Activated CD8-positive, alpha-beta memory T cell treated with anti-CD3 and anti-CD28 coated beads for 24 hours (primary cell): Measurements from ENCODE around the gene LDLRAD2.

ENCODE experiments used
- DNase-seq: peaks from one replicate; pipeline ENCODE4 v3.0.0-alpha.2; 2020

The LDLRAD2 gene

DNA sequence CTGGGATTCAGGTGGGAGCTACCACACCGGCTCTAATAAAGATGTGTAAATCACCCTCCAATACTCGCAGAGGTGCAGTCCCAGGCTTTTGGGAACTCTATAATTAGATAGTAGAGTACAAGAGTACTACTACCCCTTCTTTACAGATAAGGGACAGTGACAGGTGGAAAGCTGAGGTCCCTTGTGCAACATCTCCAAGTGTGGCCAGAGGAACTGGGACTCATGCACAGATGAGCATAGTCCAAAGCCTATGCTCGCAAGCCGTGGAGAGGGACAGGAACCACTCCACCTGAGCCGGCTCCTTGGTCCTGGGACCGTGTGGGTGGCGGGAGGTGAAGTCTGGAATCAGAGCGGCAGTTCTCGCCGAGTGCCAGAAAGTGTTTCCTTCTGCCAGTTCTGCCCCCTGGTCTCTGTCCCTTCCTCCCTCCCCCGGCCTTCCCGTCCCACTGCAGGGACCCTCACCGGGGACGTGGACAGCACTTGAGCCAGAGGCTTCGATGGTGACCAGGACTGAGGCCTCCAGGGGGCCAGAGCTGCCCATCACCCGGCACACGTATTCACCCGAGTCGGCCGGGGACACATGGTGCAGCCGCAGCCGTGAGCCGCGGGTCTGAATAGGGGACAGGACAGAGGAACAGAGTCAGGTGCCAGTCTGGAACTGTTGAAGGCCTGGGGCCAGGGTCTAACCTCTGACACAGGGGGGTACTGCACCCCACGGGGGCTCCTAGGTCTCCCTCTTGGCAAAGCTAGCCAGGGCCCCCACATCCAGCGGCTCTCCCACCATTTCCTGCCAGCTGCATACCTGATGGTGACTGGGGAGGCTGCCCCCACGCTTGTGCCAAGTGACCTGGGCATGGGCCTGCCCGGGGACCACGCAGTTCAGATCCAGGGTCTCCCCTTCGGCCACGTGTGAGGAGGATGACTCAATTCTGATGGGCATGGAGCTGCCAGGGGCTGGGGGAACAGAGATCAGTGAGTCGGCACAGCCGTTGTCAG is 33.9 kb downstream of the LDLRAD2 start:
- DNase-seq, result no peak

- no peak for DNase-seq
These were observed 35.4 kb downstream of the LDLRAD2 start for GRCh38 chr1:21847223-21848205.

DNA sequence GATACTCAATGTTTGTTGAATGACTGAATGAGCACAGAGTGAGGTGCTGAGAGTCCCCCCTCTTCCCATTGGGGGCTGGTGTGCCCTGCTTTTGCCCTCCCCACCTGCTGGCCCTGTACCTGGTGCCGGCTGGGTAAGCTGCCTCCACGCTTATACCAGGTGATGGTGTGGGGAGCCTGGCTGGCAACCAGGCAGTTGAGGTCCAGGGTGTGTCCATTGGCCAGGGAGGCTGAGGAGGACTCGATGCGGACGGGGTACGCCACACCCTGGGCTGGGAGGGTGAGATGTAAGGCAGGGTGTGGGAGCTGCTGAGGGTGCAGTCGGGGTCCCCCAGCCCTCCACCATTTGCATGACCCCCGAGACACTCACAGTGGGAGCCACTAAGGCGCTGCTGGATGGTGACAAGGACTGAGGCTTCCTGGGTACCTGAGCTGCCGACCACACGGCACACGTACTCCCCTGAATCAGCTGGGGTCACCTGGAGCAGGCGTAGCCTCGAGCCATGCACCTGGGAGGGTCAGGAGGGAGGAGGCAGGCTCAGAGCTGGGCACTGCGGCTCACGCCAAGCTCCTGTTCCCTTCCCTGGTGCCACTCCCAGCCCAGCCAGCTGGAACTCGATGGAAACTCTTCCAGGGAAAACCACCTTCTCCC is 36.6 kb downstream of the LDLRAD2 start:
- DNase-seq, result no peak

- no peak for DNase-seq
These were observed 38.0 kb downstream of the LDLRAD2 start for GRCh38 chr1:21849909-21850576.

GRCh38 chr1:21851430-21852250 is 39.6 kb downstream of the LDLRAD2 start:
- no peak for DNase-seq

- no peak for DNase-seq
These were observed 40.4 kb downstream of the LDLRAD2 start for GRCh38 chr1:21852282-21853130.

- no peak for DNase-seq
These were observed 41.0 kb downstream of the LDLRAD2 start for GRCh38 chr1:21853131-21853427.

DNA sequence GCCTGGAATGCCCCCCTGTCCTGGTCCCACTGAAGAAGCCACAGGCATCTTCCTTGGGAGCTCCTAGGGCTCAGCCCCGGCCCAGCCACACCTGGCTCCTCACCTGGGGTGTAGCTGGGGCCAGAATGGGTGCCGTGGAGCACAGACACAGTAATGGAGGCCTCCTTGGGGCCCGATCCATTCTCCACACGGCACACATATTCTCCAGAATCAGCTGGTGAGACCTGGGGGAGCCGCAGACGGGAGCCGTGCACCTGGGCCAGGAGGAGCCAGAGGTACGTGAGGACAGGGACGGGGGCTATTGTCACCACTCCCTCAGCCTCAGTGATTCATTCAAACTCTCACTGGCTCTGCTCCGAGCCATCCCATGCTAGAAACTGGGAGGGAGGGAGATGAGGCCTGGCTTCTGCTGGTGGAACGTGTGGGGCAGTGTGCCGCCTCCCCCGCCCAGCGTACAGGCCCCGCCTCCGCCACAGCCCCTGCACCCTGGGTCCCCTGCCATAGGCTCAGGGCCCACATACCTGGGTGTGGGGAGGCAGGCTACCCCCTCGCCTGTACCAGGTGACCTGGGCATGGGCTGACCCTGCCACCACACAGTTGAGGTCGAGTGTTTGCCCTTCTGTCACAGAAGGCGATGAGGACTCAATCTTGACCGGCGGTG is 42.2 kb downstream of the LDLRAD2 start:
- DNase-seq, result no peak

DNA sequence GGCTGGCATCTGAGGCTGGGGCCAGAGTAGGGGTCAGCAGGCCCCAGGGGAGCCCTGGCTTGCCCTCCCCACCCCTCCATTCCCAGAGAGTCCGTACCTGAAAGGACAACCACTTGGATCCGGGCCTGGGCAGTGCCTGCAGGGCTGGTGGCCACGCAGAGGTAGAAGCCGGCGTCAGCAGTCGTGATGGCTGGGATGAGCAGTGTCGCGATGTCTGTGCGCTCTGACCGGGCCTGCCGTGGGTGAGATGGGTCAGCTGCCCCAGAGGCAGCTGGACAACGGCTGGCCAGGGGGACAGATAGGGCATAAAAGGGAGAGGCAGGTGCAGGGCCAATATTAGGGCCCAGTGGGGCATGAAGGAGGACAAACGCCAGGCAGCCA is 42.7 kb downstream of the LDLRAD2 start:
- DNase-seq, result no peak

DNA sequence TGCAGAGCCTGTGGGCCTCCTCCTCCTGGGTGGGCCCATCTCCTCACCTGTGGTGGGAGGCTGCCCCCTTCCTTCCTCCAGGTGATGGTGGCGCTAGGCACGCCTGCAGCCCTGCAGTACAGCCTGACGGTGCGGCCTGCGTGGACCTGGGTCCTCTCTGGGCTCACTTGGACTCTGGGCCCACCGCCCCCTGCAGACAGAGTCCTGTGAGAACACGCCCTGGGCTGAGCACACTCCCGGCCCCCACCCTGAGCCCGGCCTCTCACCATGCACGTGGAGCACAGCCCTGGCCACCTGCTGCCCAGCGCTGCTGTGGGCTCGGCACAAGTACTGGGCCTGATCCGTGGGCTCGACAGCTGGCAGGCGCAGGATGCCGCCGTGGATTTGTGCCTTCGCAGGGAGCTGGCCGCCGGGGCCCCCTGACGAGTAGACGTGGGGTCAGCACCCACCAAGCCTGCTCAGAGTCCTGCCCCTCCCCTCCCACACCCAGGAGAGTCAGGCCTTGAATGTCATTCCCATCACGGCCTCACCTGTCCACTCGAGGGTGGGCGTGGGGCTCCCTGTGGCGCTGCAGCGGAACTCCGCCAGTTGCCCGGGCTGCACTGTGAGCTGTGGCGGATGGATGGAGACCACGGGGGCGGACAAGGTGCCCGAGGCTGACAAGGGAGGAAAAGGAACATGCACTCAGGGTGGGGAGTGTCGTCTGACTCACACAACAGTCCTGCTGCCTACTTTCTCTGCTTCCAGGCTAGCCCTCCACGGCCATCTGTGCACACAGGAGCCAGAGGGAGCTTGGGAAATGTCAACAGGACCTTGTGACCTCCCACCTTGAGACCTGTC is 43.4 kb downstream of the LDLRAD2 start:
- no peak for DNase-seq

GRCh38 chr1:21857142-21857839 is 45.2 kb downstream of the LDLRAD2 start:
- DNase-seq, result no peak

DNA sequence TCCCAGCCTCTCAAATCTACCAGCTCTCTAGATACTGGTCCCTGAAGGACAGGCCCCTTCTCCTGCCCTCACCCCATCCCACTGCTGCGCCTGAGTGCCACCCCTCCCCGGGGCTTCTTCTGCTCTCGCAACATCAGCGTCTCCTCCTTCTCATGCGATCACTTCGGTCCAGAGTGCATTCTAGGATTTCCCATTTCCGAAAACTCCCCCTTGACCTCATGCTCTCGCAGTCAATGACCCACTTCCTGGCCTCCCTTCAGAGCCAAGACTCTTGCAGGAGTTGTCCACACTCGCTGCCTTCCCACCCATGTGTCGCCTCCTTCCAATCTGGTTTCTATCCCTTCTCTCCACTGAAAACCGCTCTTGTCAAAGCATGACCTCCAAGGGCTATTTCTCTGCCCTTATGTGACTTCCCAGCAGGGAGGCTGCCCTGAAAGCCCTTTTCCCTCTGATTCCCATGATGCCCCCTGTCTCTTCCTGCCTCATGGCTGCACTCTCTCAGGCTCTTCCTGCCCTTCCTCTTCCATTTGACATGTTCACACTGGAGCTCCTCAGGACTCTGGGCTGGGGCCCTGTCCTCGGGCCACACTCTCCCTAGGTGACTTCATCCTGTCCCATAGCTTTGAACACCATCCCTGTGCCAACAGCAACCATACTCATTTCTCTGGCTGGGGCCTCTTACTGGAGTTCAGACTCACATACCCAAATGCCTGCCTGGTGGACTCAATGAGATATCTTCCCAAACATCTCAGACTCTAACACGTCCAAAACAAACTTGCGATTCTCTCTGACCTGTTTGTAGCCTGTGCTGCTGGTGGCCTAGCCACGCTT is 46.0 kb downstream of the LDLRAD2 start:
- no peak for DNase-seq

- DNase-seq, result no peak
These were observed 47.7 kb downstream of the LDLRAD2 start for GRCh38 chr1:21859669-21860179.

GRCh38 chr1:21860971-21861370 is 48.9 kb downstream of the LDLRAD2 start:
- no peak for DNase-seq

- DNase-seq, result no peak
These were observed 49.8 kb downstream of the LDLRAD2 start for GRCh38 chr1:21861602-21862429.

DNA sequence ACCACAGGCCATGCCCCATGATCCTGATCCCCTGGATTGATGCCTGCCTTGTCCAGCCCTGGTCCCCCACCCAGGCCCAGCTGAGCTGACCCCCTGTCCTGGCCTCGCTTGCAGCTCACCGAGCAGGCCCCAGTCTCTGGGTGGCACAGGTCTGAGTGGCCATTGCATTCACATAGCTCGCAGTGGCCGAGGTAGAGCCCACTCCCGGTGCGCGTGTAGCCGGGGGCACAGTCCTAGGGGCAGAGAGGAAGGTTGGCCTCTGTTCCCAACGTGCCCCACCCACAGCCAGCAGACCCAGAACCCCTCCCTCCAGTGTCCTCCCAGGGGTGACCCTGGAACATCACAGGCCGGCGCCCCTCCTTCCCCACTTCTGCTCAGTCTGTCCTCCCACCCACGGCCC is 51.9 kb downstream of the LDLRAD2 start:
- no peak for DNase-seq
